ENCODE data around the gene RPAP3. TPM values are rescaled to one million over a fixed set of nuclear protein-coding genes. Genes with fewer than 3 reads are reported as not detected.
A peak's percentile ranks its signal among the peaks of the same experiment; 100 is the strongest.

Gene RPAP3
- total RNA-seq, 3 donors from 2014 or later, result 11.4 to 25.0 (median 18.7) TPM

DNA sequence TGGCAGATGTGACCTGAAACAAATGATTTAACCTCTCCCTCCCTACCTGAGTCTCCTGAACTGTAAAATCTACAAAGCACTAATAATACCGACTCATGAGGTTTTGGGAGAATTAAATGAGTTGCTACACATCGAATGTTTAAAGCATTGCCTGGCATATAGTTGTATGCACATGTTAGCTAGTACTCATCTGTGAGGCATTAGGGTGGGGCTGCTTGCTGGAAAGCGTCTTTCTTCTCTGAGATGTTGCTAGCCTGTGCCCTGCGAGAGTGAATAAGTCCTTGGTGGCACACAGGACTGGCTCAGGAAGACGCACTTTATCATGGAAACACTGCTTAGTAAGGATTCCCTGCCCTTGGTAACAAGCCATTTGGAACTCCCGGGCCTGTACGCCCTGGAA, 46.7 kb upstream of the RPAP3 start:
- Histone ChIP-seq H3K9me3 (no peaks in the 10 kb centered on the region), H3K4me3 (peak overlapping the region in 1 of 3 donors; percentile 36), H3K4me1 (peaks cover 16 to 27% of the 10 kb centered on the region in 2 donors), H3K27ac (peak overlapping the region; percentile 88 to 95), H3K36me3 (no peaks in the 10 kb centered on the region), H3K27me3 (no peaks in the 10 kb centered on the region)
- intact Hi-C loops (cut with DNase I; ENCODE audit: low total_unique reads), result no loop called here
- DNase-seq (ENCODE audit: low spot score in 2 of 2), result no peak
- TF ChIP-seq, protein P1, sequence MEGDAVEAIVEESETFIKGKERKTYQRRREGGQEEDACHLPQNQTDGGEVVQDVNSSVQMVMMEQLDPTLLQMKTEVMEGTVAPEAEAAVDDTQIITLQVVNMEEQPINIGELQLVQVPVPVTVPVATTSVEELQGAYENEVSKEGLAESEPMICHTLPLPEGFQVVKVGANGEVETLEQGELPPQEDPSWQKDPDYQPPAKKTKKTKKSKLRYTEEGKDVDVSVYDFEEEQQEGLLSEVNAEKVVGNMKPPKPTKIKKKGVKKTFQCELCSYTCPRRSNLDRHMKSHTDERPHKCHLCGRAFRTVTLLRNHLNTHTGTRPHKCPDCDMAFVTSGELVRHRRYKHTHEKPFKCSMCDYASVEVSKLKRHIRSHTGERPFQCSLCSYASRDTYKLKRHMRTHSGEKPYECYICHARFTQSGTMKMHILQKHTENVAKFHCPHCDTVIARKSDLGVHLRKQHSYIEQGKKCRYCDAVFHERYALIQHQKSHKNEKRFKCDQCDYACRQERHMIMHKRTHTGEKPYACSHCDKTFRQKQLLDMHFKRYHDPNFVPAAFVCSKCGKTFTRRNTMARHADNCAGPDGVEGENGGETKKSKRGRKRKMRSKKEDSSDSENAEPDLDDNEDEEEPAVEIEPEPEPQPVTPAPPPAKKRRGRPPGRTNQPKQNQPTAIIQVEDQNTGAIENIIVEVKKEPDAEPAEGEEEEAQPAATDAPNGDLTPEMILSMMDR (IDR thresholded peaks at IDR 0.05), result no peak
- TF ChIP-seq POLR2AphosphoS5 (IDR thresholded peaks at IDR 0.05) (no peak), POLR2A (IDR thresholded peaks at IDR 0.05) (no peak)

DNA sequence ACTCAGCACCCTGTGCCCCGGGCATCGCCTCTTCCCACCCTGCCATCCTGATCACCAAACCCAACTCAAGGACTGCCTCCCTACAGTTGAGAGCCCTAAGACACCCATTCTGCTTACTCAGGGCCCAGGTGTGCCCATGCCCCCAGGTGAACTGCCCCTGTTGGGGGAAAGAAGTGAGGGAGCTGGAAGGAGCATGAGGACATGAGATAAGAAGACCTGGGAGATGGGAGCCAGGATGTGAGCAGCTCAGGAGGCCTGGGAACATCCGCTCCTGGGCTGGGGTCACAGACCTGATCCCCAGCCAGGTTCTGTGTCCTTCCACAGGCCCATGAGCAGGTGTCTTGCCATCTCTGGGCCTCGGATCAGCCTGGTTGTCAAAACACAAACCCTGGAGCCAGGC, 46.3 kb upstream of the RPAP3 start:
- H3K27me3 ChIP-seq, result no peaks in the 10 kb centered on the region
- no peaks in the 10 kb centered on the region for H3K36me3 ChIP-seq
- no peaks in the 10 kb centered on the region for H3K9me3 ChIP-seq
- peak overlapping the region; percentile 88 to 95 for H3K27ac ChIP-seq
- peaks cover 16 to 27% of the 10 kb centered on the region in 2 donors for H3K4me1 ChIP-seq
- no peak for TF ChIP-seq POLR2A (IDR thresholded peaks at IDR 0.05)
- no peak for TF ChIP-seq POLR2AphosphoS5 (IDR thresholded peaks at IDR 0.05)
- TF ChIP-seq, protein P1 (IDR thresholded peaks at IDR 0.05), result no peak
- intact Hi-C loops (cut with DNase I; ENCODE audit: low total_unique reads), result no loop called here
- DNase-seq (ENCODE audit: low spot score in 2 of 2), result no peak
- no peak overlapping the region for H3K4me3 ChIP-seq

DNA sequence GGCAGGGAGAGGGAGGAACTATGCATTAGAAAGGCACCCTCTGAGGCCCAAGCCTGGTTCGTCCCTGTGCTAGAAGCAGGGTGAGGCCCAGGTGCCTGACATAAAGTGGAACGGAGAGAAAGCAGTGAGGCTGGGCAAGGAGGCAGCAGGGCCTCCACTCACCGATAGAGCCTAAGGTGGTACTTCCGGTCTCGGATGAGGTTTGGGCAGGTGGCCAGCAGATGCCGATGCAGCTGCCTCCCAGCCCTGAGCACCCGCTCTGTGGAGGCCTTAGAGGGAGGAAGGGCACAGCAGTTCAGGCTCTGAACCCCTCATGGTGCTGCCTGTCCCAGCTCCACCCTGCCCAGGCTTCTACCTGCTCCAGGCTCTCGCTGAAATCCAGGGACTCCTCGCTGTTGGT, 45.7 kb upstream of the RPAP3 start:
- Histone ChIP-seq H3K4me3 (no peak overlapping the region), H3K4me1 (peaks cover 16 to 27% of the 10 kb centered on the region in 2 donors), H3K36me3 (no peaks in the 10 kb centered on the region), H3K27me3 (no peaks in the 10 kb centered on the region), H3K27ac (peak overlapping the region in 1 of 2 donors; percentile 95), H3K9me3 (no peaks in the 10 kb centered on the region)
- intact Hi-C loops (cut with DNase I; ENCODE audit: low total_unique reads), result no loop called here
- no peak for DNase-seq (ENCODE audit: low spot score in 2 of 2)
- TF ChIP-seq POLR2A (IDR thresholded peaks at IDR 0.05) (no peak), POLR2AphosphoS5 (IDR thresholded peaks at IDR 0.05) (no peak)
- TF ChIP-seq, protein P1 (IDR thresholded peaks at IDR 0.05), result no peak

DNA sequence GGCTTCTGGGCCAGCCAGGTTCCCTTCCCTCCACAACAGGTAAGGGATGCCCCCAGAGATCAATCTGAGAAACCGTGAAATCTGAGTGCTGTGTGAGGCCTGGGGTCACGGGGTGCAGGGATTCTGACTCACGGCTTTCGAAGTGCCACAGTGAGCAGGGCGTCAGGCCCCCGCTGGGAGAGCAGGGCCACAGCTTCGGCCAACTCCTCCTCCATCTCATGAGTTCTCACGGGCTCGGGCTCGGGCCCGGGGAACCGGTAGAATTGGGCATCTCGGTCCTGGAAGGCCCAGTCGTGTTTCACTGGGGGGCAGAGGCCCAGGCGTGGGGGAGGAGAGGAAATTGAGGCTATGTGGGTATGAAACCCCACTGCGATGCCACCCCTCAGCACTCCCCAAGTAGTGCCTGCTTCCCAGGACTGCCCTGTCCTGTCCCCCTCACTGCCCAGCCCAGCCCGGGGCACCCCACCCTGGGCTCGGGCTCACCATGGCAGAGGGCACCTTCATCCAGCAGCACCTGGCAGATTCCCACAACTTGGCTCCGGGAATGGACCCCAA, 45.2 kb upstream of the RPAP3 start:
- TF ChIP-seq POLR2A (IDR thresholded peaks at IDR 0.05) (no peak), POLR2AphosphoS5 (IDR thresholded peaks at IDR 0.05) (no peak)
- TF ChIP-seq, protein P1 (IDR thresholded peaks at IDR 0.05), result no peak
- H3K9me3 ChIP-seq, result no peaks in the 10 kb centered on the region
- peaks cover 16 to 26% of the 10 kb centered on the region in 2 donors for H3K4me1 ChIP-seq
- H3K27ac ChIP-seq, result peak overlapping the region in 1 of 2 donors; percentile 95
- no peak for DNase-seq (ENCODE audit: low spot score in 2 of 2)
- no peaks in the 10 kb centered on the region for H3K27me3 ChIP-seq
- no peaks in the 10 kb centered on the region for H3K36me3 ChIP-seq
- no peak overlapping the region for H3K4me3 ChIP-seq
- intact Hi-C loops (cut with DNase I; ENCODE audit: low total_unique reads), result no loop called here

DNA sequence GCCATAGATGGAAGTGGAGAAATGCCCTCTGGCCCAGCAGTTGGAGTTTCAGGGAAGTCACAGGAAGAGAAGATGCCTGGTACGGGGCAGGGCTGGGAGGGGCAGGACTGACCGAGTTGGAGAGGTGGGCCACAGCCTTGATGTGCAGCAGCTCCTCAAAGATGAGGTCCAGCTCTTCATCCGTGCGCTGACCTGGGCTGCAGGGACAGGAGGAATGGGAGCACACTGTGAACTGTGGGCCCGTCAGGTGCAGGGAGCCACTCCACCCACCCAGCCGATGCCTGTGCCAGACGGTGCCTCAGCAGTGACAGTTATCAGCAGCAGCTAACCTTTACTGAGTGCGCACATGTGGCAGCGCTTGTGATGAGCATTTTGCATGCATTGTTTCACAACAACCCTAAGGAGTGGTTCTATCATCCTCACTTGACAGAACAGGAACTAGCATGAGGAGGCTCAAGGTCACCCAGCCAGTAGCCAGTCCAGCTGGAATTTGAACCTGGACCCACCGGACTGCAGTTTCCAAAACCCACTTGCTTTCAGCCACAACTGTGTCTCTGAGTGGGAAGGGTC, 44.5 kb upstream of the RPAP3 start:
- H3K27ac ChIP-seq, result no peak overlapping the region
- H3K36me3 ChIP-seq, result no peaks in the 10 kb centered on the region
- intact Hi-C loops (cut with DNase I; ENCODE audit: low total_unique reads), result no loop called here
- DNase-seq (ENCODE audit: low spot score in 2 of 2), result no peak
- no peaks in the 10 kb centered on the region for H3K9me3 ChIP-seq
- peaks cover 16 to 22% of the 10 kb centered on the region in 2 donors for H3K4me1 ChIP-seq
- no peak overlapping the region for H3K4me3 ChIP-seq
- TF ChIP-seq POLR2AphosphoS5 (IDR thresholded peaks at IDR 0.05) (no peak), POLR2A (IDR thresholded peaks at IDR 0.05) (no peak)
- TF ChIP-seq, protein P1 (IDR thresholded peaks at IDR 0.05), result no peak
- H3K27me3 ChIP-seq, result no peaks in the 10 kb centered on the region
